22Rv1 (cell line): ENCODE data around the gene CSPG4.

Source experiments
- H3K27ac ChIP-seq: fragments of 450-650 bp; 2 replicates; pipeline ENCODE4 v1.5.1; 2017
- ZFX ChIP-seq: fragments of 450-650 bp; IDR thresholded peaks from 2 replicates; pipeline ENCODE4 v1.6.1; 2017; ENCODE audit warnings: antibody characterized with exemption, borderline replicate concordance
- TF ChIP-seq, protein P1 (sequence below): fragments of 450-650 bp; IDR thresholded peaks from 2 replicates; pipeline ENCODE4 v1.5.1; 2017; ENCODE audit warnings: mild to moderate bottlenecking

The CSPG4 gene

DNA sequence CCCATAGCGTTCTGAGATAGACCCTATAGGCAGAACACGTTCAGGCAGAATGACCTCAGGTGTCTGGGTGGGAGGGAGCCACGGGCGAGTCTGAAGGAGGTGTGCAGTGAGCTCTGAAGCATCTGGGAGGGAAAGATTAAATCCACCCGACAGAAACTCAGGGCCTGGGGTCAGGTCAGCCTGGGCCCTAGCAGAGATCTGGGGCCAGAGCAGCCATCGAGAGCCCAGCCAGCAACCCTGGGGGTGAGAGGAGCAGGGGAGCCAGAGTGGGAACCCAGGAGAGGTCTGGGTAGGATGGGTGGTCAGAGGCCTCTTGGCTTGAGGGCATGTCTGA is 42.8 kb downstream of the CSPG4 start:
- H3K27ac ChIP-seq = no peak overlapping the region
- TF ChIP-seq ZFX = no peak
- TF ChIP-seq, protein P1, sequence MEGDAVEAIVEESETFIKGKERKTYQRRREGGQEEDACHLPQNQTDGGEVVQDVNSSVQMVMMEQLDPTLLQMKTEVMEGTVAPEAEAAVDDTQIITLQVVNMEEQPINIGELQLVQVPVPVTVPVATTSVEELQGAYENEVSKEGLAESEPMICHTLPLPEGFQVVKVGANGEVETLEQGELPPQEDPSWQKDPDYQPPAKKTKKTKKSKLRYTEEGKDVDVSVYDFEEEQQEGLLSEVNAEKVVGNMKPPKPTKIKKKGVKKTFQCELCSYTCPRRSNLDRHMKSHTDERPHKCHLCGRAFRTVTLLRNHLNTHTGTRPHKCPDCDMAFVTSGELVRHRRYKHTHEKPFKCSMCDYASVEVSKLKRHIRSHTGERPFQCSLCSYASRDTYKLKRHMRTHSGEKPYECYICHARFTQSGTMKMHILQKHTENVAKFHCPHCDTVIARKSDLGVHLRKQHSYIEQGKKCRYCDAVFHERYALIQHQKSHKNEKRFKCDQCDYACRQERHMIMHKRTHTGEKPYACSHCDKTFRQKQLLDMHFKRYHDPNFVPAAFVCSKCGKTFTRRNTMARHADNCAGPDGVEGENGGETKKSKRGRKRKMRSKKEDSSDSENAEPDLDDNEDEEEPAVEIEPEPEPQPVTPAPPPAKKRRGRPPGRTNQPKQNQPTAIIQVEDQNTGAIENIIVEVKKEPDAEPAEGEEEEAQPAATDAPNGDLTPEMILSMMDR = no peak

DNA sequence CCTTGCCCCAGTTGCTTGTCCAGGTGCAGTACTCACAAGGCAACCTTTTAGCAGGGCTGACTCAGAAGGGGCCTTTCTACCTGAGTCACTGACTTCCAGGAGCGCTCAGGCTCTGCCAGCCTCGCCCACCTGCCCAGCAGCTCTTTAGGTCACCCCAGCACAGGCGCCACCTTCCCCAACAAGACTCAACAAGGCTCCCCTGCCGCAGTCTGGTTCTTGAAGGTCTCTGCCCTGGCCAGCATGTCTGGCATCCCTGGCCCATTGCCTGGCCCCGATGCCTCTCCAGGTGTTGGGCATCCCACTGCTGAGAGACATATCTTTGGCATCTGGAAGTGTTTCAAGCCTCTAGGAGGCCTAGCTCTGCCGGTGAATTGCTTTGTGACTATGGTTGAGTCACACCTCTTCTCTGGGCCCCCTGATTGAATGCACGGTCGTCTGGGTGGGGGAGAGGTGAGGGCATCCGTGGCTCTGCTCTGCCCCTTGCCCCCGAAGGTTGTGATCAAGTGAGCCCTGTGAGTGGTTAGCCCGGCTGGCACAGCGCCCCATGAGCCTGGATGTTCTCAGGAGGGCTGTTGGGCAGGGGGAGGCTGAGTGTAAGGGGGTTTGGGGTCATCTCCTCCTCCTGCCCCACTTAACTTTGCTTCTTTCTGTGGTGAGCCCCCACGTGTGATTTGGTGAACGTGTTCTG is 43.3 kb downstream of the CSPG4 start:
- no peak overlapping the region for H3K27ac ChIP-seq
- TF ChIP-seq, protein P1 = no peak
- TF ChIP-seq ZFX = no peak

DNA sequence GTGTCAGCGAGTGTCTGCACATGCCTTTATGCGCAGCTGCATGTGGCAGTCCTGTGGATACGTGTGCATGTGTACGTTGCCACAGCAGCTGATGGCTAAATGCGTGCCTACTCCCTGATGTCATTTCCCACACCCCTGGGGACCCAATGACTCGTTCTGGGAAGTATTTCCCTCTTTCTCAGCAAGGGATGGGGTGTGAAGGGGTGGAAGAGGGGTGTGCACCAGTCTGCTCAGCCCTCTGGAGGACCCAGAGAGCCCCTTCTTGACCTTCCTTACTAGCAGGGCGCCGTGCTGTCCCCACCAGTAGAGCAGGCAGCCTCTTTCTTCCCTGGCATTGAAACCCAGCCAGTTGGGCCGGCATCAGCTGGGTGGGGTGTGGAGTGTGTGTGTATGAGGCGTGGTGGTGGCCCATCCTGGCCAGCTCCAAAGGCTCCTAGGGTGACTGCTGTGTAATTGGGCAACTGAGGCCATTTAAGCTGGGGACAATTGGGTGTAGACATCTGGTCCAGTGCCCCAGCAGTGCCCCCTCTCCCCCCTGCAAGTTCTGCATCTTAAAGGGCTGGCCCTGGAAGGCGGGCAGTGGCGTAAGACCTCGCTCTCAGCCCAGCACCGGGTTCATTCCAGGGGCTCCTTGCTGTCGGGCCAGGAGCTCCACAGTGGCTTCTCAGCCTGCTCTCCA is 45.7 kb downstream of the CSPG4 start:
- H3K27ac ChIP-seq = no peak overlapping the region
- no peak for TF ChIP-seq ZFX
- TF ChIP-seq, protein P1 = no peak

DNA sequence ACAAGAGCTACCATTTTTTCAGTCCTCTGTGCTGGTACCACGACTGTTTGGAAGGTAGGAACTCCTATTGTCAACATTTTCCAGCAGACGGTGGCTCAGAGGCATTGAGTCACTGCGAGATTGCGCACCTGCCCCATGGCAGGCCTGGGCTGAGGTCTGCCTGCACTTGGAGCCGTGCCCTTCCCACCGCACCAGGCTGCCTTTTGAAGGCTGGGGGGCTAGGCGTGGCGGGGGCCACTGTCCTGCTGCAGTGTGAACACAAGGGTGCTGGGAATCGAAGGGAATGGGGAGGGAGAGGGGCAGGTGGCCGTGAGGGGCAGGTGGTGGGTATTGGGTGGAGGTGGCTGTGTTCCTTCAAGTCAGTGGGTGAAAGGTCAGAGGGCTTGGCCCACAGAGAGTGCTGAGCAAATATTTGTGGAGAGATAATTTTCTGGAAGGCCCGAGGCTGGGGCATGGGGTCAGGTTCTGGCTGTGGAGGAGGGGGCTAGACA is 48.7 kb downstream of the CSPG4 start:
- no peak overlapping the region for H3K27ac ChIP-seq
- TF ChIP-seq ZFX = no peak
- TF ChIP-seq, protein P1 = no peak

DNA sequence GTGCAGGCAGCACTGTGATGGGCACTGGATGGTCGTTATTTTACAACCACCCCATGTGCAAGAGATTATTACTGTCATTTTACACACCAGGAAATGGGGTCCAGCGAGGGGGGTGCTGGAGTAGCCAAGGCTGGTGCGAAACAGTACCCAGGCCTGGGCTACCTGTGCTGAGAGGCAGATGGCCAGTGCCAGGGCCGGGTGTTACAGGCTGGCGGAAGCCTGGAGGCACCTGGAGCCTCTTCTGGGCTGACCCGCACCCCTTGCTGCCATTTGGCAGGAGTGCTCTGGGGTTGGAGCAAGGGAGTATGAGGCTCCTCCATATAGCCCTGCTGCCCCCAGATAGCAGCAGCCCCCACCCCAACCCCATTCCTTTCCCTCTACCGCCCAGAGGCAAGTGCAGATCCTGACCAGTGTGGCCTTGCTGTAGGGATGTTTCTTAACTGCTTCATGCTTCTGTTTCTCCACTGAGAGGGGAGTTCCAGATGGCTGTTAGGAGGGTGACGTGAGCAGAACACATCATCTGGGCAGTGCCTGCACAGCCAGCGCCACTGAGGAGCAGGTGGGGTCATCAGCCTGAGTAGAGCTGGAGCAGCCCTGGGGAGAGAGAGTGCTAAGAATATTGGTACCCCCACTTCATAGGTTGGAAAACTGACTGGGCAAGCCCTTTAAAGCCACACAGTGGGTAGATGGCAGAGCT is 49.7 kb downstream of the CSPG4 start:
- H3K27ac ChIP-seq = no peak overlapping the region
- no peak for TF ChIP-seq ZFX
- TF ChIP-seq, protein P1 = no peak

DNA sequence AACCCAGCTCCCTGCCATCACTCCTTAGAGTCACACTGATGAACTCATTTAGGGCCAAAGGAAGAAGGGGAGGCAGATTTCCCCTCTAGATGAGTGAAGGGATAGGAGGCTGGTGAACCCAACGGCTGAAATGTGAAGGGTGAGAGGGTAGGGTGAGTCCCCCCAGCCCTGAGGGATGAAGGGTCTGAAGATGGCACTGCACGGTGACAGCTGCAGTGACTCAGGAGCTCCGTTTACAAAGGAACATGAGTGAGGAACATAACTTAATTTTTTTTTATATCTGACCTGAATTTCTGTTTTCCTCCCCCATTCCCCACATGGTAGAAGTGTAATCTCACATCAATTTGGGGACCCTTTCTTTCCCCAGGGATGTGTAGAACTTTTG is 50.9 kb downstream of the CSPG4 start:
- no peak overlapping the region for H3K27ac ChIP-seq
- no peak for TF ChIP-seq ZFX
- TF ChIP-seq, protein P1 = no peak
